T follicular helper cell (primary cell): ENCODE results near the gene MEI1.
"Not testable (repeated sequence)": the region's sequence is repeated elsewhere in the genome, so short reads cannot be mapped to it uniquely, and the experiment has no call there.

ENCODE experiments used
- DNase-seq: peaks from one replicate; pipeline ENCODE4 v3.0.0-alpha.2; 2020; ENCODE audit warnings: low read depth

Gene MEI1

GRCh38 chr22:41683052-41683451 is 16.3 kb upstream of the MEI1 start:
- DNase-seq: no peak

- no peak for DNase-seq
Observed at GRCh38 chr22:41683616-41684015, 15.7 kb upstream of the MEI1 start.

- DNase-seq: no peak
Observed at GRCh38 chr22:41684194-41684593, 15.1 kb upstream of the MEI1 start.

GRCh38 chr22:41686890-41687289 is 12.4 kb upstream of the MEI1 start:
- DNase-seq: not testable (repeated sequence)

GRCh38 chr22:41687901-41688364 is 11.4 kb upstream of the MEI1 start:
- DNase-seq: no peak

- peak; percentile 91 for DNase-seq
Observed at GRCh38 chr22:41688365-41689211, 10.7 kb upstream of the MEI1 start, which contains the start of gene SNU13. SNU13 (minus strand) TSS chr22:41688867; CDS start chr22:41688796, 71 bp downstream.

GRCh38 chr22:41690476-41690875 is 8.8 kb upstream of the MEI1 start:
- no peak for DNase-seq

- DNase-seq: no peak
Observed at GRCh38 chr22:41695211-41695610, 4.1 kb upstream of the MEI1 start.

- DNase-seq: no peak
Observed at GRCh38 chr22:41696703-41697102, 2.6 kb upstream of the MEI1 start.

GRCh38 chr22:41697126-41697775 is 2.1 kb upstream of the MEI1 start:
- peak; percentile 82 for DNase-seq

GRCh38 chr22:41700108-41700364 is 733 bp downstream of the MEI1 start:
- no peak for DNase-seq

GRCh38 chr22:41702763-41703162 is 3.5 kb downstream of the MEI1 start:
- no peak for DNase-seq

- no peak for DNase-seq
Observed at GRCh38 chr22:41709341-41709740, 10.0 kb downstream of the MEI1 start.

GRCh38 chr22:41713004-41713403 is 13.7 kb downstream of the MEI1 start:
- no peak for DNase-seq

GRCh38 chr22:41722496-41722895 is 23.2 kb downstream of the MEI1 start:
- no peak for DNase-seq

- no peak for DNase-seq
Observed at GRCh38 chr22:41725510-41726110, 26.3 kb downstream of the MEI1 start.

GRCh38 chr22:41731609-41732008 is 32.3 kb downstream of the MEI1 start:
- DNase-seq: no peak

GRCh38 chr22:41732096-41732772 is 32.9 kb downstream of the MEI1 start:
- no peak for DNase-seq

GRCh38 chr22:41733241-41733640 is 33.9 kb downstream of the MEI1 start:
- not testable (repeated sequence) for DNase-seq

- DNase-seq: no peak
Observed at GRCh38 chr22:41739576-41739975, 40.3 kb downstream of the MEI1 start.

- no peak for DNase-seq
Observed at GRCh38 chr22:41742918-41743317, 43.6 kb downstream of the MEI1 start.

GRCh38 chr22:41745968-41746367 is 46.7 kb downstream of the MEI1 start:
- no peak for DNase-seq
